ENCODE measurements around the gene CRACDL. TPM values are rescaled to one million over a fixed set of nuclear protein-coding genes. Genes with fewer than 3 reads are reported as not detected.

The CRACDL gene
- total and polyA plus RNA-seq, 2 of the 13 experiments (the other 11 are each of a cell fraction or from before 2014, with no cell fraction given) = 0.15 to 0.26 TPM

- no peak for TF ChIP-seq FOXO4 (CRISPR knock-in tag; conservative IDR thresholded peaks at IDR 0.05)
- no peak for TF ChIP-seq REST (IDR thresholded peaks at IDR 0.05; ENCODE audit: borderline replicate concordance in 1 of 2, low read depth in 1 of 2, low read length in 2 of 2)
- no peak for TF ChIP-seq SRF (IDR thresholded peaks at IDR 0.05; ENCODE audit: low read depth, low read length)
- TF ChIP-seq KLF9 (CRISPR knock-in tag; IDR thresholded peaks at IDR 0.05; ENCODE audit: low read depth) = no peak
- no peak for TF ChIP-seq ZNF224 (CRISPR knock-in tag; IDR thresholded peaks at IDR 0.05)
- no peak for TF ChIP-seq ZNF354B (CRISPR knock-in tag; IDR thresholded peaks at IDR 0.05)
- TF ChIP-seq GABPA (IDR thresholded peaks at IDR 0.05; ENCODE audit: low read depth, low read length) = no peak
- no peak for TF ChIP-seq GABPA (CRISPR knock-in tag; IDR thresholded peaks at IDR 0.05; ENCODE audit: low read depth)
- no peak for TF ChIP-seq SNAPC2 (CRISPR knock-in tag; IDR thresholded peaks at IDR 0.05)
- no peak for TF ChIP-seq KLF15 (CRISPR knock-in tag; IDR thresholded peaks at IDR 0.05; ENCODE audit: borderline replicate concordance)
- no peak for TF ChIP-seq ZNF83 (CRISPR knock-in tag; IDR thresholded peaks at IDR 0.05; ENCODE audit: borderline replicate concordance)
- no peak for TF ChIP-seq THAP7 (CRISPR knock-in tag; IDR thresholded peaks at IDR 0.05)
- TF ChIP-seq ELF1 (CRISPR knock-in tag; IDR thresholded peaks at IDR 0.05) = no peak
- TF ChIP-seq ZHX2 (IDR thresholded peaks at IDR 0.05; ENCODE audit: low read depth) = no peak
- no peak for TF ChIP-seq ZHX2 (CRISPR knock-in tag; IDR thresholded peaks at IDR 0.05; ENCODE audit: borderline replicate concordance)
- no peak for TF ChIP-seq DBP (CRISPR knock-in tag; IDR thresholded peaks at IDR 0.05; ENCODE audit: not compliant biosample characterization)
These were observed 24.5 kb downstream of the CRACDL start (continued) for GRCh38 chr2:98911376-98912154.
